ENCODE data around the gene FAM24B.
"Not testable (repeated sequence)": the region's sequence is repeated elsewhere in the genome, so short reads cannot be mapped to it uniquely, and the experiment has no call there.

The FAM24B gene

GRCh38 chr10:122866757-122867482, 12.5 kb downstream of the FAM24B start:
- ATAC-seq, H3K27me3 Mint-ChIP-seq, H3K9me3 Mint-ChIP-seq, H3K4me3 Mint-ChIP-seq, H3K27ac Mint-ChIP-seq: not testable (repeated sequence)
- Mint-ChIP-seq H3K36me3 (peaks cover 36% of the 10 kb centered on the region), H3K4me1 (peaks cover 40% of the 10 kb centered on the region)

- Mint-ChIP-seq H3K4me3 (no peak overlapping the region), H3K4me1 (peaks cover 48% of the 10 kb centered on the region), H3K9me3 (peaks cover 9% of the 10 kb centered on the region), H3K36me3 (peaks cover 30% of the 10 kb centered on the region), H3K27me3 (no peaks in the 10 kb centered on the region), H3K27ac (no peak overlapping the region)
- no peak for ATAC-seq
Measured at GRCh38 chr10:122864901-122865300, 14.5 kb downstream of the FAM24B start.

DNA sequence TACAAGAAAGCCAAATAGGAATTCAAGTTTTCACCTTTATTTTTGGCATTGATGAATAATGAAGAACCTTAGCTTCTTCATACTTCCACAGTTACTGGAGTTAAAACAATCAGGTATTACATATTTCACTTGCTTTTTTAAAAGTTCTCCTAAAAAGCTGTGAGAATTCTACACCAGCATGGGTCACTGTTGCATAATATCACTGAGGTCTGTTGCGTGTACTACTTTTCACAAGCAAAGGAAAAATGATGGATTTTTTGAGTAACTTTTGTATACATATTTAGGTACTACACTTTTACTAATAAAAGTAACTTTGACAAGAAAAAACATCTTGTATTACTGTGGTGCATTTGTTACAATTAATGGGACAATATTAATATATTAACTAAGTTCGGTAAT, 15.2 kb downstream of the FAM24B start:
- H3K27ac Mint-ChIP-seq = no peak overlapping the region
- peaks cover 48% of the 10 kb centered on the region for H3K4me1 Mint-ChIP-seq
- no peaks in the 10 kb centered on the region for H3K27me3 Mint-ChIP-seq
- H3K9me3 Mint-ChIP-seq = peaks cover 5% of the 10 kb centered on the region
- no peak for ATAC-seq
- no peak overlapping the region for H3K4me3 Mint-ChIP-seq
- H3K36me3 Mint-ChIP-seq = peaks cover 23% of the 10 kb centered on the region

DNA sequence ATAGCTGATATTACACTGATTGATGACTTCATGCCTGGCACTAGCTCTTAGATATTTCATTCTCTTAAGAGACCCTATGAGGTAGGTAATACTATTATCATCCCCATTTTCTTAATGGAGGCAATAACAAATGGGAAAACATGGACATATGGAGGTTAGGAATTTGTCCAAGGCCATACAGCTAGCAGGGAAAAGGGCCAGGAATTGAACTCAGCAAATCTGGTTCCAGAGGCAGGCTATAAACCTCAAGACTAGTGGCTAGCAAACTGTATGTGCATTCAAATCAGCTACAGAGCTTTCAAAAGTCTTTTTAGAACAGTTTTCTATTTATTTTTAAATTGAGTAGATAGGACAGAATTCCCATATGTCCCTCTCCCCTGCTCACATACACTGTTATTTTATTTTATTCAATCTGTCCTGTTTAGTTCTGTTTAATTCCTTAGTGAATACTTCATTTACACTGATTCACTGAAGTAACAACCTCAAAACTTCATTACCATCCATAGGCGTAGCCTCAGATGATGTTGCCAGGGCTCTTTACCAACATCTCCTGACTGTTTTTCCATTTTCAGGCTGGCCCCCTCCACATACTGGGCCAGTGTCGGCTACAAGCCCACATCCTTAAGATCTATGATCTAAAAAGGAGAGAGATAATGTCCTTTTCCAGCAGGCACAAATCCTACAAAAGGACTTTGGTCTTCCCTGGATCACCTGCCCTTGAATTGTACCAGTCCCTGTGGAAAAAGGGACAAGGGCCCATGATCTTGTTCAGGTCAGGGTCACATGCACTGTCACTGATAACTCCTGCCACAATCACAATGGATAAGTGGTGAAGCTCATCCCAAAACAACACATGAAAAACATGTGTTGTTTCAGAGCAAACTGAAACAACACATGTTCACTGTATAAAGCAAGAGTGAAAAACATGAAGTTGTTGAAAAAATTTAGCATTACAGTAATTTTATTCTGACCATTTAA, 15.9 kb downstream of the FAM24B start:
- Mint-ChIP-seq H3K4me3 (no peak overlapping the region), H3K36me3 (peaks cover 29% of the 10 kb centered on the region), H3K27me3 (no peaks in the 10 kb centered on the region), H3K27ac (no peak overlapping the region), H3K4me1 (peaks cover 47% of the 10 kb centered on the region), H3K9me3 (peaks cover 2% of the 10 kb centered on the region)
- ATAC-seq = no peak

DNA sequence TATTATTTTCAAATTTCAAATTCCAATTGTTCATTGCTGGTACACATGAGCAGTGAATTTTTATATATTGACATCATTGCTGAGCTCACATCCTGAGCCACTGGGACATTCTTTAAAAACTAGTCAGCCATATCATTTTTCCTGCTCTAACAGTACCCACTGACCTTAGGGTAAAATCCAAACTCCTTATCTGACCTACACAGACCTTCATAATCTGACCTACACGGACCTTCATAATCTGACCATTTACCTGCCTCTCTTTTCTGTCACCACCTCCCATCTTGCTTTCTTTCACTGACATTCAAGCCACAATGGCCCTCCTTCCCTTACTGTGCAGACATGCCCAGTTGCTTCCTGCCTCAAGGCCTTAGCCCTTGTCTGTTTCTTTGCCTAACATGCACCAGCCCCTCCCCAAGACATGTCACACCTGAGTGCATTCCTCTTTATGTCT, 17.6 kb downstream of the FAM24B start:
- ATAC-seq = no peak
- Mint-ChIP-seq H3K4me1 (peaks cover 37% of the 10 kb centered on the region), H3K27me3 (no peaks in the 10 kb centered on the region), H3K27ac (no peak overlapping the region), H3K36me3 (peaks cover 13% of the 10 kb centered on the region), H3K4me3 (no peak overlapping the region), H3K9me3 (no peaks in the 10 kb centered on the region)

GRCh38 chr10:122859527-122859926, 19.9 kb downstream of the FAM24B start:
- no peak overlapping the region for H3K27ac Mint-ChIP-seq
- peaks cover 17% of the 10 kb centered on the region for H3K36me3 Mint-ChIP-seq
- no peaks in the 10 kb centered on the region for H3K9me3 Mint-ChIP-seq
- peaks cover 27% of the 10 kb centered on the region for H3K4me1 Mint-ChIP-seq
- ATAC-seq = no peak
- H3K4me3 Mint-ChIP-seq = no peak overlapping the region
- no peaks in the 10 kb centered on the region for H3K27me3 Mint-ChIP-seq

DNA sequence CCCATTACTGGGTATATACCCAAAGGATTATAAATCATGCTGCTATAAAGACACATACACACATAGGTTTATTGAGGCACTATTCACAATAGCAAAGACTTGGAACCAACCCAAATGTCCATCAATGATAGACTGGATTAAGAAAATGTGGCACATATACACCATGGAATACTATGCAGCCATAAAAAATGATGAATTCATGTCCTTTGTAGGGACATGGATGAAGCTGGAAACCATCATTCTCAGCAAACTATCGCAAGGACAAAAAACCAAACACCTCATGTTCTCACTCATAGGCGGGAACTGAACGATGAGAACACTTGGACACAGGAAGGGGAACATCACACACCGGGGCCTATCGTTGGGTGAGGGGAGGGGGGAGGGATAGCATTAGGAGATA, 21.3 kb downstream of the FAM24B start:
- Mint-ChIP-seq H3K36me3 (peaks cover 28% of the 10 kb centered on the region), H3K4me1 (peaks cover 27% of the 10 kb centered on the region)
- H3K27ac Mint-ChIP-seq, H3K27me3 Mint-ChIP-seq, H3K9me3 Mint-ChIP-seq, H3K4me3 Mint-ChIP-seq, ATAC-seq: not testable (repeated sequence)

- Mint-ChIP-seq H3K27ac (no peak overlapping the region), H3K36me3 (peaks cover 35% of the 10 kb centered on the region)
- ATAC-seq = no peak
Measured at GRCh38 chr10:122856902-122857301, 22.5 kb downstream of the FAM24B start.

DNA sequence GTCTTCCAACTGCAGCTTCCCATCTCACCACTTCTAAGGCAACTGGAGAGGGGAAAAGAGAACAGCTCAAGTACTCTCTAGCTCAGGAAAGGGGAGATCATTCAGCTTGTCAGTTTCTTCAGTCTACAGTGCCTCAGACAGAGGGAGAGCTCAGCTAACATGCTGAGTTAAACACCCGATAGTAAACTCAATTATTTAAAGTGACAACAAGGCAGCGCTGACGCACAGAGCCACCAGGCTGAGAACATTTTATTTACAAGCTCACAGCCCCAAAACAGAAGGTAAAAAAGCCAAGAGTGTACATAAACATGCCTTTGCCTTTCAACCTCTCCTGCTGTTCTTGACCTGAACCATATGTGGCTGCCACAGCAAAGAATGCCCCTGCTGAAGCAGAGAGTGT, 23.6 kb downstream of the FAM24B start:
- no peak for ATAC-seq
- Mint-ChIP-seq H3K27me3 (no peaks in the 10 kb centered on the region), H3K27ac (no peak overlapping the region), H3K4me1 (peaks cover 12% of the 10 kb centered on the region), H3K9me3 (peaks cover 5% of the 10 kb centered on the region), H3K4me3 (no peak overlapping the region), H3K36me3 (peaks cover 42% of the 10 kb centered on the region)

More at GRCh38 chr10:122856902-122857301, 22.5 kb downstream of the FAM24B start:
- peaks cover 5% of the 10 kb centered on the region for H3K9me3 Mint-ChIP-seq
- no peak overlapping the region for H3K4me3 Mint-ChIP-seq
- H3K4me1 Mint-ChIP-seq = peaks cover 16% of the 10 kb centered on the region
- H3K27me3 Mint-ChIP-seq = no peaks in the 10 kb centered on the region

DNA sequence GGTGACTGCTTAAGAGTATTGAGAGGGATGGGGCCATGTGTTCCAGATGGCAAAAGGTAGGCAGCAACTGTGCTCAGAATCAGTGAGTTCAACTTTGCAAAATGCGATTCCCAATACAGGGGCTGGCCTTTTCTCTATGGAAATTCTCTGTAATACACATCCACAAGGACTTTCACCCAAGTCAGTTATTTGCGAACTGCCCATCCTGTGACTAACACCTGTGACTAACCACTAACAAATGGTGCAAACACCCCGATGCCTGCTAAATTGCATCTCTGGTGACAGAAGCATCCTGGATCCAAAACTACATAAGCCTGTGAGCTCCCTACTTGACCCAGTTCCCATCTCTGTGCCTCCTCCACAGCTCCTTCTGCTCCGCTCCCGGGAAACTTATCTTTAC, 24.7 kb downstream of the FAM24B start:
- Mint-ChIP-seq H3K36me3 (peaks cover 51% of the 10 kb centered on the region), H3K27me3 (no peaks in the 10 kb centered on the region), H3K27ac (no peak overlapping the region), H3K4me3 (no peak overlapping the region), H3K9me3 (peaks cover 5% of the 10 kb centered on the region), H3K4me1 (peaks cover 5% of the 10 kb centered on the region)
- ATAC-seq = no peak

DNA sequence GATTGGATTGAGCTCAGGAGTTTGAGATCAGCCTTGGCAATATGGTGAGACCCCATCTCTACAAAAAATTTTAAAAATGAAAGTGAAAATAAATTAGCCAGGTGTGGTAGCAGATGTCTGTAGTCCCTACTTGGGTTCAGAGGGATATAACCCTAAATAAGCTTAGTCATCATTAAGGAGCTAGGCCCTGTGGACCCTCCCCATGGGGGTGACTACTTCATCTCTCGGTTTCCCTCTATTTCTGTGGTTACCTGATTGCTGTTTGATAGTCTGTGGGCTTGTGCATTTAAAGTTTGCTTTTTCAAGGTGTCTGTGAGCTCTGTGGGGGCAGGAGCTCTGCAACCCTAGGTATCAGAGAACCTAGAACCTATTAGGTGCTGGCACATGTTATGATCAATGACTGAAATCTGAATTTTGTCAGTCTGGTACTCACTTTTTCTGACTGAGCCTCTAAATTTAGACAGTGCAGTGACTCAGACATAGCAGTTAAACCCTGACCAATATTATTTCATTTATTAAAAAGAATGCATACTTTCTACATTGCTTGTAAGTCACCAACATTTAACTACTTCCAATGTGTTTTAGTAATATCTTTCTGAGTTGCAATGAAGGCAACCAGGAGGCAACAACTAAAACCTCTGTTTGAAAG, 25.6 kb downstream of the FAM24B start:
- H3K27ac Mint-ChIP-seq = no peak overlapping the region
- peaks cover 52% of the 10 kb centered on the region for H3K36me3 Mint-ChIP-seq
- no peak for ATAC-seq
- H3K27me3 Mint-ChIP-seq = no peaks in the 10 kb centered on the region
- no peak overlapping the region for H3K4me3 Mint-ChIP-seq
- no peaks in the 10 kb centered on the region for H3K4me1 Mint-ChIP-seq
- peaks cover 5% of the 10 kb centered on the region for H3K9me3 Mint-ChIP-seq

GRCh38 chr10:122852261-122852660, 27.1 kb downstream of the FAM24B start:
- Mint-ChIP-seq H3K27ac (no peak overlapping the region), H3K4me1 (no peaks in the 10 kb centered on the region), H3K9me3 (peaks cover 5% of the 10 kb centered on the region), H3K27me3 (no peaks in the 10 kb centered on the region), H3K36me3 (peaks cover 59% of the 10 kb centered on the region), H3K4me3 (no peak overlapping the region)
- no peak for ATAC-seq

GRCh38 chr10:122850705-122851640, 28.4 kb downstream of the FAM24B start:
- Mint-ChIP-seq H3K4me3 (no peak overlapping the region), H3K27me3 (no peaks in the 10 kb centered on the region), H3K27ac (no peak overlapping the region), H3K9me3 (peaks cover 8% of the 10 kb centered on the region), H3K36me3 (peaks cover 69% of the 10 kb centered on the region), H3K4me1 (no peaks in the 10 kb centered on the region)
- no peak for ATAC-seq

- Mint-ChIP-seq H3K4me3 (no peak overlapping the region), H3K9me3 (peaks cover 8% of the 10 kb centered on the region), H3K27ac (no peak overlapping the region), H3K27me3 (no peaks in the 10 kb centered on the region), H3K36me3 (peaks cover 72% of the 10 kb centered on the region), H3K4me1 (no peaks in the 10 kb centered on the region)
- ATAC-seq = no peak
Measured at GRCh38 chr10:122849900-122850605, 29.3 kb downstream of the FAM24B start.

Data from stimulated activated memory B cell treated with anti-CD40 and anti-IgM and Interleukin-4, amounts not matched to agents 10 μg/mL and 1 μg/mL and 100 μg/mL, for 72 hours (primary cell).